Measurements from ENCODE around the gene CYP2U1.

GRCh38 chr4:107913283-107913899 is 18.0 kb upstream of the CYP2U1 start:
- no peak for TF ChIP-seq POLR2AphosphoS5 (IDR thresholded peaks at IDR 0.05; ENCODE audit: low read depth, low read length)
- TF ChIP-seq TAF1 (IDR thresholded peaks at IDR 0.05; ENCODE audit: borderline replicate concordance, insufficient read depth, low read length) = no peak
- TF ChIP-seq REST (IDR thresholded peaks at IDR 0.05; ENCODE audit: insufficient read depth in 1 of 2, low read depth in 2 of 2, low read length in 2 of 2) = no peak
